ENCODE data around the gene S1PR5.
A peak's percentile ranks its signal among the peaks of the same experiment; 100 is the strongest.
"Not testable (repeated sequence)": the region's sequence is repeated elsewhere in the genome, so short reads cannot be mapped to it uniquely, and the experiment has no call there.

Gene S1PR5

GRCh38 chr19:10517361-10517759 is at the start of gene S1PR5:
Gene S1PR5 (minus strand): TSS chr19:10517447. CDS start chr19:10515011, 2,436 bp downstream.
- no peak for DNase-seq (ENCODE audit: low read depth in 4 of 4, low spot score in 1 of 4)

GRCh38 chr19:10566658-10567410 is 49.6 kb upstream of the S1PR5 start:
- no peak for DNase-seq (ENCODE audit: low read depth in 4 of 4, low spot score in 1 of 4)

- DNase-seq (ENCODE audit: low read depth in 4 of 4, low spot score in 1 of 4): no peak
These were observed 49.1 kb upstream of the S1PR5 start for GRCh38 chr19:10566408-10566657.

GRCh38 chr19:10565567-10566407 is 48.5 kb upstream of the S1PR5 start, which contains the start of gene KRI1:
Gene KRI1 (minus strand): TSS chr19:10566010. CDS start chr19:10565999, 11 bp downstream.
- peak; percentile 95 to 99 (median 96) for DNase-seq (ENCODE audit: low read depth in 4 of 4, low spot score in 1 of 4)

- DNase-seq (ENCODE audit: low read depth in 4 of 4, low spot score in 1 of 4): peak in 2 of 4 experiments; percentile 42 to 55
These were observed 47.9 kb upstream of the S1PR5 start for GRCh38 chr19:10565028-10565566.

- DNase-seq (ENCODE audit: low read depth in 4 of 4, low spot score in 1 of 4): no peak
These were observed 45.4 kb upstream of the S1PR5 start for GRCh38 chr19:10562609-10563008.

GRCh38 chr19:10560154-10560553 is 42.9 kb upstream of the S1PR5 start:
- no peak for DNase-seq (ENCODE audit: low read depth in 4 of 4, low spot score in 1 of 4)

- no peak for DNase-seq (ENCODE audit: low read depth in 4 of 4, low spot score in 1 of 4)
These were observed 40.5 kb upstream of the S1PR5 start for GRCh38 chr19:10557603-10558197.

GRCh38 chr19:10555610-10555973 is 38.3 kb upstream of the S1PR5 start:
- DNase-seq (ENCODE audit: low read depth in 4 of 4, low spot score in 1 of 4): no peak

GRCh38 chr19:10554760-10555609 is 37.7 kb upstream of the S1PR5 start:
- DNase-seq (ENCODE audit: low read depth in 4 of 4, low spot score in 1 of 4): no peak

GRCh38 chr19:10553943-10554381 is 36.7 kb upstream of the S1PR5 start:
- DNase-seq (ENCODE audit: low read depth in 4 of 4, low spot score in 1 of 4): no peak

GRCh38 chr19:10553087-10553667 is 35.9 kb upstream of the S1PR5 start:
- no peak for DNase-seq (ENCODE audit: low read depth in 4 of 4, low spot score in 1 of 4)

- no peak for DNase-seq (ENCODE audit: low read depth in 4 of 4, low spot score in 1 of 4)
These were observed 35.3 kb upstream of the S1PR5 start for GRCh38 chr19:10552510-10553053.

- DNase-seq (ENCODE audit: low read depth in 4 of 4, low spot score in 1 of 4): no peak
These were observed 34.6 kb upstream of the S1PR5 start for GRCh38 chr19:10551698-10552301.

GRCh38 chr19:10551006-10551405 is 33.8 kb upstream of the S1PR5 start:
- DNase-seq (ENCODE audit: low read depth in 4 of 4, low spot score in 1 of 4): not testable (repeated sequence)

- no peak for DNase-seq (ENCODE audit: low read depth in 4 of 4, low spot score in 1 of 4)
These were observed 33.1 kb upstream of the S1PR5 start for GRCh38 chr19:10550336-10550735.

GRCh38 chr19:10549733-10550132 is 32.5 kb upstream of the S1PR5 start:
- no peak for DNase-seq (ENCODE audit: low read depth in 4 of 4, low spot score in 1 of 4)

- no peak for DNase-seq (ENCODE audit: low read depth in 4 of 4, low spot score in 1 of 4)
These were observed 31.6 kb upstream of the S1PR5 start for GRCh38 chr19:10548746-10549276.

- no peak for DNase-seq (ENCODE audit: low read depth in 4 of 4, low spot score in 1 of 4)
These were observed 29.6 kb upstream of the S1PR5 start for GRCh38 chr19:10546817-10547216.
